ENCODE data around the gene DYRK3. TPM values are rescaled to one million over a fixed set of nuclear protein-coding genes. Genes with fewer than 3 reads are reported as not detected.

DYRK3 gene
- total and polyA plus RNA-seq, 10 of the 15 experiments (the other 5 are each of a cell fraction or from before 2014, with no cell fraction given): 1.6 to 12.9 (median 10.3) TPM

DNA sequence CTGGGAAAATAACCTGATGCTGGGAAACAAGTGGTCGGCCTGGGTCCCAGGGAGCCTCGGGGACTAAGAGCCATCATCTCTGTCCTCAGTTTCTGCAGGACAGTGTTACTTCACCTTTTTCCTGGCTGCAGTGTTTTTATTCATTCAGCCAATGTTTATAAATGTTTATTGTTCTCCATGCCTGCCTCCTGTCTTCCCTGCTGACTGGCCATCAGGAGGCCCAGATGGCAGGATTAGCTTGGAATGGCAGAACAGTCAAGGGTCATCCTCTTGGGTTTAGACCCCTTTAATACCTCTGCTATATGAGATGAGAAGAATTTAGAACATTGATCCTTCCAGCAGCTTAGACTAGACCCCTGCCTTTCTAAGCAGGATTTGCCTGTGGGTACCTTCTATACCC, 62.7 kb downstream of the DYRK3 start:
- in situ Hi-C loops (cut with MboI): no loop called here
- TF ChIP-seq POLR2AphosphoS5 (IDR thresholded peaks at IDR 0.05; ENCODE audit: low read length): peak; percentile 40; the same call in 1 of the 2 replicates
- TF ChIP-seq SP1 (IDR thresholded peaks at IDR 0.05; ENCODE audit: low read depth, low read length): no peak
- ChIA-PET POLR2A (no interaction called here), RAD21 (ENCODE audit: unreplicated experiment) (interaction anchor here (1.1 to 1.3 kb wide), 2 partner anchors 9 kb away, joined by 3 to 4 read pairs; no protein-coding TSS in a partner anchor), SMC1A (ENCODE audit: uncharacterized antibody, unreplicated experiment) (interaction anchor here (0.9 to 1.7 kb wide), 4 partner anchors 9 to 45 kb away, joined by 3 to 7 read pairs (median 3); no protein-coding TSS in a partner anchor), CTCF (interaction anchor here (1.0 to 1.3 kb wide), 2 partner anchors 9 to 34 kb away, joined by 3 to 8 read pairs; no protein-coding TSS in a partner anchor)
- FAIRE-seq: no peak
- no peak for ATAC-seq
- Histone ChIP-seq H3K4me3 (no peak overlapping the region), H3K27me3 (replicated peaks in 1 of 2; ENCODE audit: control insufficient read depth in 2 of 2, insufficient read depth in 2 of 2, low read length in 1 of 2) (no peaks in the 10 kb centered on the region), H3K36me3 (ENCODE audit: control insufficient read depth in 2 of 2, insufficient read depth in 2 of 2, low read length in 1 of 2) (peaks cover 15% of the 10 kb centered on the region in 2 experiments), H3K9me3 (replicated peaks; ENCODE audit: control insufficient read depth, insufficient read depth, low read length) (no peaks in the 10 kb centered on the region), H2AFZ (ENCODE audit: control insufficient read depth, low read depth, low read length) (no peak overlapping the region), H3K4me1 (ENCODE audit: control insufficient read depth, insufficient read depth, low read length) (peaks cover 25% of the 10 kb centered on the region), H3K4me2 (ENCODE audit: control insufficient read depth, insufficient read depth) (no peak overlapping the region), H3K9ac (ENCODE audit: control insufficient read depth, insufficient read depth, low read length) (no peak overlapping the region), H3K27ac (ENCODE audit: control insufficient read depth, insufficient read depth) (no peak overlapping the region), H4K20me1 (ENCODE audit: control insufficient read depth, insufficient read depth) (peaks cover 19% of the 10 kb centered on the region), H3K79me2 (ENCODE audit: control insufficient read depth, insufficient read depth, low read length) (peaks cover 63% of the 10 kb centered on the region)
- BruUV-seq (replicated peaks): no TSS peak
- 100% methylated on average over 2 of the region's 2 CpGs for WGBS (ENCODE audit: insufficient coverage, insufficient replicate concordance, low lambda C conversion rate, missing lambda C conversion rate)
- no peak for DNase-seq (ENCODE audit: low read depth, low spot score)
- intact Hi-C loops (cut with micrococcal nuclease; ENCODE audit: unreplicated experiment): no loop called here

Other genes starting within 250 kb of the DYRK3 start
- gene IKBKE, start 165.1 kb upstream of the DYRK3 start, total RNA-seq (2014; rRNA removed): 23.5 and 23.9 TPM in 2 replicates
- 14.6 and 17.1 TPM in 2 replicates for gene IKBKE, start 165.1 kb upstream of the DYRK3 start, total RNA-seq (2014; rRNA removed; fragmentation: Illumina TruSeq; extraction: Trizol)
- gene IKBKE, start 165.1 kb upstream of the DYRK3 start, total RNA-seq (2021): 30.0 and 33.4 TPM in 2 replicates
- 19.7 and 35.1 TPM in 2 replicates for gene IKBKE, start 165.1 kb upstream of the DYRK3 start, polyA plus RNA-seq (2011; rRNA removed)
- 6.7 and 17.0 TPM in 2 replicates for gene IKBKE, start 165.1 kb upstream of the DYRK3 start, polyA plus RNA-seq (2014; fragmentation: Illumina TruSeq; extraction: Trizol)
- gene IKBKE, start 165.1 kb upstream of the DYRK3 start, polyA plus RNA-seq (2014; fragmentation: Nextera tagmentation; extraction: Ambion mirVana): 10 to 100 TPM; 12.8 to 19.2 TPM
- gene IKBKE, start 165.1 kb upstream of the DYRK3 start, polyA plus RNA-seq (2014; rRNA removed): 23.0 and 25.8 TPM in 2 replicates
- 10 to 100 TPM; 23.1 to 24.7 TPM for gene IKBKE, start 165.1 kb upstream of the DYRK3 start, polyA plus RNA-seq (2016; fragmentation: Nextera tagmentation; extraction: Ambion mirVana)
- 64.1 and 68.2 TPM in 2 replicates for gene RASSF5, start 128.0 kb upstream of the DYRK3 start, total RNA-seq (2014; rRNA removed)
- gene RASSF5, start 128.0 kb upstream of the DYRK3 start, total RNA-seq (2014; rRNA removed; fragmentation: Illumina TruSeq; extraction: Trizol): 48.5 and 49.2 TPM in 2 replicates
- 82.5 and 85.6 TPM in 2 replicates for gene RASSF5, start 128.0 kb upstream of the DYRK3 start, total RNA-seq (2021)
- gene RASSF5, start 128.0 kb upstream of the DYRK3 start, polyA plus RNA-seq (2011; rRNA removed): 61.4 and 77.1 TPM in 2 replicates
- 79.7 and 89.6 TPM in 2 replicates for gene RASSF5, start 128.0 kb upstream of the DYRK3 start, polyA plus RNA-seq (2014; fragmentation: Illumina TruSeq; extraction: Trizol)
- 10 to 100 TPM; 14.0 to 25.4 TPM for gene RASSF5, start 128.0 kb upstream of the DYRK3 start, polyA plus RNA-seq (2014; fragmentation: Nextera tagmentation; extraction: Ambion mirVana)
- 71.3 and 74.2 TPM in 2 replicates for gene RASSF5, start 128.0 kb upstream of the DYRK3 start, polyA plus RNA-seq (2014; rRNA removed)
- gene RASSF5, start 128.0 kb upstream of the DYRK3 start, polyA plus RNA-seq (2016; fragmentation: Nextera tagmentation; extraction: Ambion mirVana): 10 to 100 TPM; 63.2 to 69.5 TPM
- gene EIF2D, start 23.1 kb upstream of the DYRK3 start, total RNA-seq (2014; rRNA removed): 88.8 and 91.6 TPM in 2 replicates
- gene EIF2D, start 23.1 kb upstream of the DYRK3 start, total RNA-seq (2014; rRNA removed; fragmentation: Illumina TruSeq; extraction: Trizol): 80.4 and 83.4 TPM in 2 replicates
- gene EIF2D, start 23.1 kb upstream of the DYRK3 start, total RNA-seq (2021): 74.0 and 76.6 TPM in 2 replicates
- 133 and 153 TPM in 2 replicates for gene EIF2D, start 23.1 kb upstream of the DYRK3 start, polyA plus RNA-seq (2011; rRNA removed)
- 108 and 109 TPM in 2 replicates for gene EIF2D, start 23.1 kb upstream of the DYRK3 start, polyA plus RNA-seq (2014; fragmentation: Illumina TruSeq; extraction: Trizol)
- gene EIF2D, start 23.1 kb upstream of the DYRK3 start, polyA plus RNA-seq (2014; fragmentation: Nextera tagmentation; extraction: Ambion mirVana): 10 to 100 TPM; 65.4 to 77.5 TPM
- 98.5 and 104 TPM in 2 replicates for gene EIF2D, start 23.1 kb upstream of the DYRK3 start, polyA plus RNA-seq (2014; rRNA removed)
- 10 to 100 TPM; 65.2 to 74.8 TPM for gene EIF2D, start 23.1 kb upstream of the DYRK3 start, polyA plus RNA-seq (2016; fragmentation: Nextera tagmentation; extraction: Ambion mirVana)
- 59.9 and 62.6 TPM in 2 replicates for gene MAPKAPK2, start 49.4 kb downstream of the DYRK3 start, total RNA-seq (2014; rRNA removed)
- gene MAPKAPK2, start 49.4 kb downstream of the DYRK3 start, total RNA-seq (2014; rRNA removed; fragmentation: Illumina TruSeq; extraction: Trizol): 36.1 and 38.8 TPM in 2 replicates
- gene MAPKAPK2, start 49.4 kb downstream of the DYRK3 start, total RNA-seq (2021): 92.2 and 93.0 TPM in 2 replicates
- gene MAPKAPK2, start 49.4 kb downstream of the DYRK3 start, polyA plus RNA-seq (2011; rRNA removed): 51.0 and 71.7 TPM in 2 replicates
- 66.8 and 70.6 TPM in 2 replicates for gene MAPKAPK2, start 49.4 kb downstream of the DYRK3 start, polyA plus RNA-seq (2014; fragmentation: Illumina TruSeq; extraction: Trizol)
- 1 to 10 TPM in 1 of 2 experiments, under 1 TPM in 1; 0.72 to 4.9 TPM for gene MAPKAPK2, start 49.4 kb downstream of the DYRK3 start, polyA plus RNA-seq (2014; fragmentation: Nextera tagmentation; extraction: Ambion mirVana)
- gene MAPKAPK2, start 49.4 kb downstream of the DYRK3 start, polyA plus RNA-seq (2014; rRNA removed): 65.5 and 65.7 TPM in 2 replicates
- gene MAPKAPK2, start 49.4 kb downstream of the DYRK3 start, polyA plus RNA-seq (2016; fragmentation: Nextera tagmentation; extraction: Ambion mirVana): 1 to 10 TPM; 4.2 to 6.2 TPM
- gene IL19, start 135.2 kb downstream of the DYRK3 start, total RNA-seq (2014; rRNA removed): 0.38 TPM in 1 of 2 replicates, not detected in the other
- not detected in 2 replicates for gene IL19, start 135.2 kb downstream of the DYRK3 start, total RNA-seq (2014; rRNA removed; fragmentation: Illumina TruSeq; extraction: Trizol)
- not detected in 2 replicates for gene IL19, start 135.2 kb downstream of the DYRK3 start, total RNA-seq (2021)
- 0.72 and 0.73 TPM in 2 replicates for gene IL19, start 135.2 kb downstream of the DYRK3 start, polyA plus RNA-seq (2011; rRNA removed)
- gene IL19, start 135.2 kb downstream of the DYRK3 start, polyA plus RNA-seq (2014; fragmentation: Illumina TruSeq; extraction: Trizol): 0.32 TPM in 1 of 2 replicates, not detected in the other
- under 1 TPM; 0.27 to 0.29 TPM for gene IL19, start 135.2 kb downstream of the DYRK3 start, polyA plus RNA-seq (2014; fragmentation: Nextera tagmentation; extraction: Ambion mirVana)
- 0.10 TPM in 1 of 2 replicates, not detected in the other for gene IL19, start 135.2 kb downstream of the DYRK3 start, polyA plus RNA-seq (2014; rRNA removed)
- gene IL19, start 135.2 kb downstream of the DYRK3 start, polyA plus RNA-seq (2016; fragmentation: Nextera tagmentation; extraction: Ambion mirVana): not detected
- gene IL10, start 137.0 kb downstream of the DYRK3 start, total RNA-seq (2014; rRNA removed): 1.0 and 1.1 TPM in 2 replicates
- 1.4 and 1.6 TPM in 2 replicates for gene IL10, start 137.0 kb downstream of the DYRK3 start, total RNA-seq (2014; rRNA removed; fragmentation: Illumina TruSeq; extraction: Trizol)
- gene IL10, start 137.0 kb downstream of the DYRK3 start, total RNA-seq (2021): 0.67 and 1.1 TPM in 2 replicates
- 5.0 and 6.3 TPM in 2 replicates for gene IL10, start 137.0 kb downstream of the DYRK3 start, polyA plus RNA-seq (2011; rRNA removed)
- 1.4 and 1.8 TPM in 2 replicates for gene IL10, start 137.0 kb downstream of the DYRK3 start, polyA plus RNA-seq (2014; fragmentation: Illumina TruSeq; extraction: Trizol)
- gene IL10, start 137.0 kb downstream of the DYRK3 start, polyA plus RNA-seq (2014; fragmentation: Nextera tagmentation; extraction: Ambion mirVana): 1 to 10 TPM; 1.2 to 1.6 TPM
- gene IL10, start 137.0 kb downstream of the DYRK3 start, polyA plus RNA-seq (2014; rRNA removed): 0.92 and 1.5 TPM in 2 replicates
- under 1 TPM; 0.34 to 0.70 TPM for gene IL10, start 137.0 kb downstream of the DYRK3 start, polyA plus RNA-seq (2016; fragmentation: Nextera tagmentation; extraction: Ambion mirVana)
- 0.11 TPM in 1 of 2 replicates, not detected in the other for gene IL20, start 230.1 kb downstream of the DYRK3 start, total RNA-seq (2014; rRNA removed)
- 0.13 TPM in 1 of 2 replicates, not detected in the other for gene IL20, start 230.1 kb downstream of the DYRK3 start, total RNA-seq (2014; rRNA removed; fragmentation: Illumina TruSeq; extraction: Trizol)
- not detected in 2 replicates for gene IL20, start 230.1 kb downstream of the DYRK3 start, total RNA-seq (2021)
- gene IL20, start 230.1 kb downstream of the DYRK3 start, polyA plus RNA-seq (2011; rRNA removed): not detected in 2 replicates
- not detected in 2 replicates for gene IL20, start 230.1 kb downstream of the DYRK3 start, polyA plus RNA-seq (2014; fragmentation: Illumina TruSeq; extraction: Trizol)
- under 1 TPM in 1 of 2 experiments, not detected in 1; 0.08 TPM for gene IL20, start 230.1 kb downstream of the DYRK3 start, polyA plus RNA-seq (2014; fragmentation: Nextera tagmentation; extraction: Ambion mirVana)
- gene IL20, start 230.1 kb downstream of the DYRK3 start, polyA plus RNA-seq (2014; rRNA removed): not detected in 2 replicates
- gene IL20, start 230.1 kb downstream of the DYRK3 start, polyA plus RNA-seq (2016; fragmentation: Nextera tagmentation; extraction: Ambion mirVana): not detected